Inferior parietal cortex (tissue), 1 donor: Measurements from ENCODE around the gene VASP.
"Not testable (repeated sequence)": the region's sequence is repeated elsewhere in the genome, so short reads cannot be mapped to it uniquely, and the experiment has no call there.

Experiments used
- DNase-seq: peaks from one replicate; pipeline ENCODE4 v3.0.0-alpha.2; 2016; ENCODE audit errors: extremely low spot score

Gene VASP

DNA sequence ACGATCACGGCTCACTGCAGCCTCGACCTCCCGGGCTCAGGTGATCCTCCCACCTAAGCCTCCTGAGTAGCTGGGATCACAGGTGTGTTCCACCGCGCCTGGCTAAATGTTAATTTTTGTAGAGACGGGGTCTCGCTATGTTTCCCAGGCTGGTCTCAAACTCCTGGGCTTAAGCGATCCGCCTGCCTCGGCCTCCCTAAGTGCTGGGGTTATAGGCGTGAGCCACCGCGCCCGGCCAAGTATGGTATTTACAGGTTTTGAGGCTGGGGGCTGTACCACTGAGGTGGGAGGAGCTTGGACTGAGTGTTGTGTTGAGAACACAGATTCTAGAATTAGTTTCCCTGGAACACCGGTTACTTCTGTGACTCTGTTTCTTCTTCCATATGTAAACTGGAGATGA is 9.5 kb upstream of the VASP start:
- no peak for DNase-seq

DNA sequence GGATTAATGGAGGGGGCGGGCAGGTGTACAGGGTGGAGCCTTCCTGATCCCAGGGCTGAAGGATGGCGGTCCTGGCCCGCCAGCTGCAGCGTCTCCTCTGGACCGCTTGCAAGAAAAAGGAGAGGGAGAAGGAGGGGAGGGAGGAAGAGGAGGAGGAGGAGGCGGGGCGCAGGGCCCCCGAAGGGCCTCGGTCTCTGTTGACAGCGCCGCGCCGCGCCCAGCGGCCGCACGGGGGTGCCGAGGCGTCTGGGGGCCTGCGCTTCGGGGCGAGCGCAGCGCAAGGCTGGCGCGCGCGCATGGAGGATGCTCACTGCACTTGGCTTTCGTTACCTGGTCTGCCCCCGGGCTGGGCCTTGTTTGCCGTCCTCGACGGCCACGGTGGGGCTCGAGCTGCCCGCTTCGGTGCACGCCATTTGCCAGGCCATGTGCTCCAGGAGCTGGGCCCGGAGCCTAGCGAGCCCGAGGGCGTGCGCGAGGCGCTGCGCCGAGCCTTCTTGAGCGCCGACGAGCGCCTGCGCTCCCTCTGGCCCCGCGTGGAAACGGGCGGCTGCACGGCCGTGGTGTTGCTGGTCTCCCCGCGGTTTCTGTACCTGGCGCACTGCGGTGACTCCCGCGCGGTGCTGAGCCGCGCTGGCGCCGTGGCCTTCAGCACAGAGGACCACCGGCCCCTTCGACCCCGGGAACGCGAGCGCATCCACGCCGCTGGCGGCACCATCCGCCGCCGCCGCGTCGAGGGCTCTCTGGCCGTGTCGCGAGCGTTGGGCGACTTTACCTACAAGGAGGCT is 8.7 kb upstream of the VASP start, which contains the start of gene PPM1N:
Gene PPM1N, plus strand, starts transcription at position 33 of the 785 bp plus-strand sequence. Its CDS starts 30 bp downstream, at position 63.
- no peak for DNase-seq

- DNase-seq, result no peak
Measured at GRCh38 chr19:45499196-45500180, 7.8 kb upstream of the VASP start.

GRCh38 chr19:45500918-45501729 is 6.2 kb upstream of the VASP start:
- DNase-seq, result no peak

DNA sequence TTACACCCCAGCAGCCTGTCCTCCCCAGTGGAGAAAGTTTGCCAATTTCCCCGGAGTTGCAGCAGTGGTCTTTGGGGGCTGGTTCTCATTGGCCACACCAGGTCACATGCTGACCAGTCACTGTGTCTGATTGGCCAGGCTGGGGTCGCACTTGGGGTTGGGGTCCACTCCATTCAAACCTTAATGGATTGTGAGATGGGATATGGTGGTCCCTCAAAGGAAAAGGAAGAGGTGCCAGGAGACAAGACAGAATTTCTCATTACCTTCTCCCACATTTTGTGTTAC is 5.6 kb upstream of the VASP start:
- no peak for DNase-seq

DNA sequence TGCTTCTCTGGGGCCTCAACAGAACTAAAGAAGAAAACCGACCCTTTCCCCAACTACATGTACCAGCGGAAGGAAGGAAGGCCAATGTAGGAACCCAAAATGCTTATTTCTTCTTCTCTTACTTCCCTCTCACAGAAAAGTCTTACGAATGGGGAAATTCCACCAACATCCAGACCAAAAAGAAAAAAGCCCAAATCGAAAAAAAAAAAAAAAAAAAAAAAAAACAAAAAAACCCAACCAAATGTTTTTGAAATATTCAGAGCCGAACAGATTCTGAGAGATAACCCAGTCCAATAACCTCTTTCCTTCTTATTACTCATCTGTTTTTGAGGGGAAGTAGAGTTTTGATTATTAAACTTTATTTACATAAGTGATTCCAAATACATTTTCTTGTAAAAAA is 5.2 kb upstream of the VASP start:
- DNase-seq, result no peak

DNA sequence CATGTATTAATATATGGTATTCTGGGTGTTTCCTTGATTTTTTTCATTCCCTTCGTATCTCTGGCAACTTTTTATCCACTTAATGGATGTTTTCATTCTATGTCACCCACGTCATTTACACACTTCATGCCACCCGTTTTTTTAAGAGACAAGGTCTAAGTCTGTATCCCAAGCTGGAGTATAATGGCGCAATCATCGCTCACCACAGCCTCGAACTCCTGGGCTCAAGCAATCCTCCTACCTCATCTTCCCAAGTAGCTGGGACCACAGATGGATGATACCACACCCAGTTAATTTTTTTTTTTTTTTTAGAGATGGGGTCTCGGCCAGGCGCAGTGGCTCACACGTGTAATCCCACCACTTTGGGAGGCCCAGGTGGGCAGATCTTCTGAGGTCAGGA is 3.4 kb upstream of the VASP start:
- no peak for DNase-seq

DNA sequence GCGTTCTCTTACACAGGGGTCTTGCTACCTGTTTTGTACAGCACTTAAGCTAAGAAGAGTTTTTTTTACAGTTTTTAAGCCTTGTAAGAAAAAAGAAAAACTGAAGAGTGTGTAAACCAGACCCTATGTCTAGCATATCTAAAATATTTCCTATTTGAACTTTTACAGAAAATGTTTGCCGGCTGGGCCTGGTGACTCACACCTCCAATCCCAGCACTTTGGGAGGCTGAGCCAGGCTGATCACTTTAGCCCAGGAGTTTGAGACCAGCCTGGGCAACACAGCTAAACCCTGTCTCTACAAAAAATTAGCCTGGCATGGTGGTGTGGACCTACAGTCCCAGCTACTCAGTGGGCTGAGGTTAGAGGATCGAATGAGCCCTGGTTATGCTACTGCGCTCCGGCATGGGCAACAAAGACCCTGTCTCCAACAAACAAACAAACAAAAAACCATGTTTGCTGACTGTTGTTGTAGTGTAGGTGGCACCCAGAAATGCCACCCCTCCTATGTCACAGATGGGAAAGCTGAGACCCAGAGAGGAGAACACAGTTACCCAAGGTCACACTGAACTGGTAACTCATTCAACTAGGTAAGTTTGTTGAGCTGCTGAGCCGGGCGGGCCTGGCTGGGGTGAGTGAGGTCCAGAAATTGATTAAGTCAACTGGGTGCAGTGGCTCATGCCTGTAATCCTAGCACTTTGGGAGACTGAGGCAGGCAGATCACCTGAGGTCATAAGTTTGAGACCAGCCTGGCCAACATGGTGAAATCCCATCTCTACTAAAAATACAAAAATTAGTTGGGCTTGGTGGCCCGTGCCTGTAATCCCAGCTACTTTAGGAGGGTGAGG is 1.9 kb upstream of the VASP start:
- DNase-seq, result no peak

- DNase-seq, result no peak
Measured at GRCh38 chr19:45505996-45506245, 1.4 kb upstream of the VASP start.

DNA sequence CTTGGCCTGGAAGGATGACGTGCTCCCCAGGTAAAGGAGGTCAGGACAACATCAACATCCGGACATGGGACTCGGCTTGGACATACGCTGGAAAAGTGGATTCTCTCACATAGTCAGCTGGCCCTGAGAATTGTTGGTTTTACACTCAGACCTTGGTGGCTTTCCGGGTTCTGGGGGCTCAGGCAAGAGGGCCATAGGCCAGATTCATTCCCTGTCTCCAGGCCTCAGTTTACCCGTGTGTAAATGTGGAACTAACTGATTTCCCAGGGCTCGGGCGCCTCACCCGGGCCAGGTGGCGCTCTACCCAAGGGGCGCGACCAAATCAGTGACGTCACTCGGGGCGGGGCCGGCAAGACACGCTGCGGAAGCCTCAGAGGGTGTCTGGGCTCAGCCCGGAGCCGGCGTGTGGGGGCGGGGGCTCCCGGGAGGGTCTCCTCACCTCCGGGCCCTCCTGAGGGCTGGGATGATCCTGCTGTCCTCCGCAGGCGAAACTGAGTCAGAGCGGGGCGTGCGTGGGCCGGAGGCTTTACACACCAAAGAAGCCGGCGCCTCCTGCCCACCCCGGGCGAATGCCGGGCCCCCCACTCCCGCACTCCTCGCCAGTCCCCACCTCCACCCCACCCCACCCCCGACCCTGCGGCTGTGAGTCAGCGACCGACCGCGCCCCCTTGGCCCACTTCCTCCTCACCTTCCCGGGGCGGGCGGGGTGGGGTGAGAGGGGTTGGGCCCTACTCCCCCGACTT is 862 bp upstream of the VASP start:
- peak; percentile 86 for DNase-seq

DNA sequence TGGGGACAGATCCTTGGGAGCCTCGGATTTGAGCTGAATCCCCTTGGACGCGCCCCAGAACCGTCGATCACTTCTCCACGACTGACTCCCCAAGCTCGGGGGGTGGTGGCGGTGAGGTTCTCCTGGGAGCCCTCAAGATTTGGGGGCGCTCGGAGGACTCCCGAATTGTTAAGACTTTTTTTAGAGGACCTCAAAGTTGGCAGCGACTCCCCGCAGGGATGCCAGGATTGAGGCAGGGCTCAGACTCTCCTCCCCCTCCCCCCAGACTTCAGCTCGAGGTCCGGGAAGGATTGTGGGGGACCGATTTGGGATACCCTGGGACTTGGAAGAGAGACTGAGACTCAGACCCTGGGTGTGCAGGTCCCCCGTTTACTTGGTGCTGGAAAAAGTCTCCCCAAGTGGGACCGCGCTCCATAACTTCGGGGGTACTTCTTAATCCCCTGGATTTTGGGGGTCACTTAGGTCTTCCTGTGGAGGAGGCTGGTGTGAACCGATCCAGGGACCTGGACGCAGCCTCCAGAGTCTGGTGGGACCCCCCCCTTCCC is 665 bp downstream of the VASP start:
- DNase-seq, result no peak

GRCh38 chr19:45508417-45508860 is 1.2 kb downstream of the VASP start:
- DNase-seq, result no peak

DNA sequence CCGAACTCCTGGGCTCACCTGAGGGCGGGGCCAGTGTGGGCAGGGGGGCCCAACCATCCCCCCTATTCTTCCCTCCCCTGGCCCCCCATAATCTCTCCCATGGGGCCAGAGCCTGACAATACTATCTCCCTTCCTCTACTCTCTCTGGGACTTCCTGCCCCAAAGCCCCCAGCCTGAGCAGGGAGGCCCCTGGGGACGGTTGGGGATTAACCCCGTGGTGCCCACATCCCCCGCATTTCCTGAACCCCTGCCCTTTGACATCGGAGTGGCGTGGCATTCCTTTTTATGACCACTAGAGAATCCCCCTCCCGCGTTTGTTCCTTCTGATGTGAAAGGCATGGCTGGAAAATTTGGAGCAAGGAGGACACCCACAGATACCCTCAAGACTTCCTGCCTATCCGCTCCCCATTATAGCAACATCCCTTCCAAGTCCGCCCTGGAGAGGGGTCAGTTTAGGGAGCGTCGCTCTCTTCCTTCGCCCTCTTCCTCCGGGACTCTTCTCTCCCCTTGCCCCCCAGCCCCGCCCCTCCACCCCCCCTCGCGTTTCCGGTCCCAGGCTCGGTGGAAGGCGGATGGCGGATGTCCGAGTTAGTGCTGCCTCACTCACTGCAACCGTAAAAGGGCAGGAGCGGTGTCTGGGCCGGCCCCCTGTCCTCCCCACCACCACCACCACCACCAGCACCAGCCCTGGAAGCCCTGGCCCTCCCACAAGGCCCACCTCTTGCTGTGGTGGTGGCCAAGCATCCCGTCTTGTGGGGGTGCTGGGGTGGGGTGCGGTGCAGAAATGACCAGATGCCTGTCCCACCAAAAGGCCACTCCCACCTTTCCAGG is 1.8 kb downstream of the VASP start:
- DNase-seq, result peak; percentile 4

- DNase-seq, result no peak
Measured at GRCh38 chr19:45509692-45510015, 2.4 kb downstream of the VASP start.

- not testable (repeated sequence) for DNase-seq
Measured at GRCh38 chr19:45510352-45510751, 3.1 kb downstream of the VASP start.

GRCh38 chr19:45511074-45511473 is 3.8 kb downstream of the VASP start:
- no peak for DNase-seq

DNA sequence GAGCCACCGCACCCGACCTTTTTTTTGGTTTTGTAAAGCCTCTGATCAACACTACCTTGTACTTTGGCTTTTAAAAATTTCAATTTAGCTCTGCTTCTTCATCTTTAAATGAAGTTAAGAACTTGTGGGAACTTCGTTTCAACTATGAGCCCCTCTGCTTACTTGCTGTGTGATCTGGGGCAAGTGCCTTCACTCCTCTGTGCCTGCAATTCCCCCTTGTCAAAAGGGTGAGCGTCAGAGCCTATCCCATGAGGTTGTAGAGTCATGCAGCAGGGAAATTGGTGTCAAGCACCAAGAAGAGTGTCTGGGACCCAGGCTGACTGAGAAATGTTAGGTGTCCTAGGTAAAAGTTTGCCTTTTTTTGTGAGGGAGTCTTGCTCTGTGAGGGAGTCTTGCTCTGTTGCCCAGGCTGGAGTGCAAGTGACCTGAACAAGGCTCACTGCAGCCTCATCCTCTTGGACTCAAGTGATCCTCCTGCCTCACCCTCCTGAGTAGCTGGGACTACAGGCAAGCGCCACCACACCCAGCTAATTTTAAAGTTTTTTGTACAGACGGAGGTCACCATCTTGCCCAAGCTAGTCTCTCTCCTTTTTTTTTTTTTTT is 5.7 kb downstream of the VASP start:
- no peak for DNase-seq

GRCh38 chr19:45514376-45515051 is 7.2 kb downstream of the VASP start:
- no peak for DNase-seq
